GM12892 (cell line): ENCODE data around the gene URI1.

Experiments used
- POLR2AphosphoS5 ChIP-seq: IDR thresholded peaks from 2 replicates; pipeline ENCODE4 v1.6.1; 2011; ENCODE audit warnings: low read depth, low read length, control low read depth
- TAF1 ChIP-seq: IDR thresholded peaks from 2 replicates; pipeline ENCODE4 v1.6.1; 2011; ENCODE audit warnings: low read depth, mild to moderate bottlenecking, control low read depth, low read length, borderline replicate concordance

DNA sequence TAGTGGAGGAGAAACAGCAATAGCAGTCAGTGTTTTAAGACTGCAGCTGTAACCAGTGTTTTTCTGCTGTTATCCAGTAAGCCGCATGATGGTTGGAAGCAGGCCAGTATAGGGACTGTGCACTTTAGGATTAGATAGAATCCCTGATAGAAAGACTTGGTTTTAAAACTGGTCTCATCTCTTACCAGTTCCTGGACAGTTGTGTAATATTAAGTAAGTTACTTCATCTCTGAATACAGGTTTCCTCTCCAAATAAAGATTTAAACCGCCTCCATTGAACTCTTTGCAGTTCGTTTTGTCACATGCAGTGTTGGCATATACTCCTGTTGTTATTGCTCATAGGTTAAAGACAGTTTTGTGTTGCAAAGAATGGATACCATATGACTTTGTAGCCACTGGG lies 25.6 kb downstream of the URI1 start:
- TF ChIP-seq POLR2AphosphoS5 (no peak), TAF1 (no peak)
